ENCODE measurements around the gene TSPYL1.

The TSPYL1 gene

GRCh38 chr6:116271149-116271708, 8.5 kb downstream of the TSPYL1 start:
- TF ChIP-seq CTCF (IDR thresholded peaks at IDR 0.05; ENCODE audit: borderline replicate concordance, insufficient read depth, low read depth, low read length), result no peak
- no peak overlapping the region for H3K4me3 ChIP-seq (ENCODE audit: low read depth, low read length)

GRCh38 chr6:116268589-116269293, 11.0 kb downstream of the TSPYL1 start:
- TF ChIP-seq CTCF (IDR thresholded peaks at IDR 0.05; ENCODE audit: borderline replicate concordance, insufficient read depth, low read depth, low read length), result peak; percentile 59; the same call in 1 of the 2 replicates
- no peak overlapping the region for H3K4me3 ChIP-seq (ENCODE audit: low read depth, low read length)

GRCh38 chr6:116267836-116268588, 11.7 kb downstream of the TSPYL1 start:
- TF ChIP-seq CTCF (IDR thresholded peaks at IDR 0.05; ENCODE audit: borderline replicate concordance, insufficient read depth, low read depth, low read length), result no peak
- H3K4me3 ChIP-seq (ENCODE audit: low read depth, low read length), result no peak overlapping the region

- no peak overlapping the region for H3K4me3 ChIP-seq (ENCODE audit: low read depth, low read length)
- TF ChIP-seq CTCF (IDR thresholded peaks at IDR 0.05; ENCODE audit: borderline replicate concordance, insufficient read depth, low read depth, low read length), result no peak
Observed at GRCh38 chr6:116266803-116267202, 12.9 kb downstream of the TSPYL1 start.

- H3K4me3 ChIP-seq (ENCODE audit: low read depth, low read length), result no peak overlapping the region
- no peak for TF ChIP-seq CTCF (IDR thresholded peaks at IDR 0.05; ENCODE audit: borderline replicate concordance, insufficient read depth, low read depth, low read length)
Observed at GRCh38 chr6:116265041-116265829, 14.5 kb downstream of the TSPYL1 start.

GRCh38 chr6:116263353-116263752, 16.4 kb downstream of the TSPYL1 start:
- no peak for TF ChIP-seq CTCF (IDR thresholded peaks at IDR 0.05; ENCODE audit: borderline replicate concordance, insufficient read depth, low read depth, low read length)
- no peak overlapping the region for H3K4me3 ChIP-seq (ENCODE audit: low read depth, low read length)

Measured in GM12875 (cell line).